LNCaP clone FGC (cell line): ENCODE measurements around the gene PRKG1.

Experiments
- DNase-seq: peaks from one replicate; pipeline ENCODE4 v3.0.0-alpha.2; 2011; ENCODE audit warnings: low read depth
- H3K4me3 ChIP-seq: 2 replicates; pipeline ENCODE4 v1.5.1; 2011; ENCODE audit warnings: mild to moderate bottlenecking, low read depth, low read length, control low read depth
- CTCF ChIP-seq: IDR thresholded peaks from 2 replicates; pipeline ENCODE4 v1.5.1; 2012; ENCODE audit warnings: mild to moderate bottlenecking; ENCODE audit not compliant: control insufficient read depth, insufficient read depth; ENCODE audit errors: extremely low read depth

The PRKG1 gene

GRCh38 chr10:51935341-51935740, 861.1 kb downstream of the PRKG1 start:
- TF ChIP-seq CTCF: no peak
- H3K4me3 ChIP-seq: no peak overlapping the region

GRCh38 chr10:51937308-51938140, 863.2 kb downstream of the PRKG1 start:
- no peak overlapping the region for H3K4me3 ChIP-seq
- TF ChIP-seq CTCF: no peak
- no peak for DNase-seq

More at GRCh38 chr10:51935341-51935740, 861.1 kb downstream of the PRKG1 start:
- DNase-seq: no peak

GRCh38 chr10:51950371-51950995, 876.2 kb downstream of the PRKG1 start:
- DNase-seq: no peak
- TF ChIP-seq CTCF: no peak
- no peak overlapping the region for H3K4me3 ChIP-seq

- no peak overlapping the region for H3K4me3 ChIP-seq
- DNase-seq: no peak
- TF ChIP-seq CTCF: no peak
Observed at GRCh38 chr10:51950996-51951555, 876.8 kb downstream of the PRKG1 start.

GRCh38 chr10:51951601-51952000, 877.3 kb downstream of the PRKG1 start:
- H3K4me3 ChIP-seq: no peak overlapping the region
- DNase-seq: no peak
- TF ChIP-seq CTCF: no peak

- H3K4me3 ChIP-seq: no peak overlapping the region
- no peak for DNase-seq
- TF ChIP-seq CTCF: no peak
Observed at GRCh38 chr10:51952056-51952455, 877.8 kb downstream of the PRKG1 start.
